OCI-LY3 (cell line): Measurements from ENCODE around the gene TRNT1.

Source experiments
- EZH2phosphoT487 ChIP-seq: fragments of 200-600 bp; shearing (Covaris generic); IDR thresholded peaks from 2 replicates; pipeline ENCODE4 v1.6.1; 2018; ENCODE audit warnings: antibody characterized with exemption, mixed run types, low read depth
- TF ChIP-seq, protein P1 (sequence below): fragments of 200-600, 300-600 bp; sonication (generic); IDR thresholded peaks from 2 replicates; pipeline ENCODE4 v1.5.1; 2014; ENCODE audit warnings: antibody characterized with exemption, low read length, low read depth

DNA sequence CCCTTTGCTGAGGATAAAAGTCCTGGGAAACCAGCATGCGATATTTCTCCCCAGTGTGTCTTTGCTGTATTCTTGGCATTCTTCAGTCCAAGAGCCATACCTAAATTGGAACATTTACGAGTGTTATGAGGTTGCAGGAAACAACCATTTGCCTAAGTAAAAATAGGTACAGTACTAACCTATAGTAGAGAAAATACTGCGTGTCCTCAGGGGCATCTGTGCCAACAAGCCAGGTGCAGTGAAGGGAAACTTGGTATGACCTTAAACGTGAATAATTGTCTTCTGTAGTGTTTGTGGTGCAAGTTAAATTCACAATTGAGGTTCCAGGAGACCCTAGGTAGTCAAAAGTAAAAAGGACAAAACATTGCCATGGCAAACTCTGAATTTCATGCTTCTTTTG lies 28.8 kb upstream of the TRNT1 start:
- TF ChIP-seq, protein P1, sequence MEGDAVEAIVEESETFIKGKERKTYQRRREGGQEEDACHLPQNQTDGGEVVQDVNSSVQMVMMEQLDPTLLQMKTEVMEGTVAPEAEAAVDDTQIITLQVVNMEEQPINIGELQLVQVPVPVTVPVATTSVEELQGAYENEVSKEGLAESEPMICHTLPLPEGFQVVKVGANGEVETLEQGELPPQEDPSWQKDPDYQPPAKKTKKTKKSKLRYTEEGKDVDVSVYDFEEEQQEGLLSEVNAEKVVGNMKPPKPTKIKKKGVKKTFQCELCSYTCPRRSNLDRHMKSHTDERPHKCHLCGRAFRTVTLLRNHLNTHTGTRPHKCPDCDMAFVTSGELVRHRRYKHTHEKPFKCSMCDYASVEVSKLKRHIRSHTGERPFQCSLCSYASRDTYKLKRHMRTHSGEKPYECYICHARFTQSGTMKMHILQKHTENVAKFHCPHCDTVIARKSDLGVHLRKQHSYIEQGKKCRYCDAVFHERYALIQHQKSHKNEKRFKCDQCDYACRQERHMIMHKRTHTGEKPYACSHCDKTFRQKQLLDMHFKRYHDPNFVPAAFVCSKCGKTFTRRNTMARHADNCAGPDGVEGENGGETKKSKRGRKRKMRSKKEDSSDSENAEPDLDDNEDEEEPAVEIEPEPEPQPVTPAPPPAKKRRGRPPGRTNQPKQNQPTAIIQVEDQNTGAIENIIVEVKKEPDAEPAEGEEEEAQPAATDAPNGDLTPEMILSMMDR = no peak
- no peak for TF ChIP-seq EZH2phosphoT487
